ENCODE measurements around the gene MZF1.

The MZF1 gene

DNA sequence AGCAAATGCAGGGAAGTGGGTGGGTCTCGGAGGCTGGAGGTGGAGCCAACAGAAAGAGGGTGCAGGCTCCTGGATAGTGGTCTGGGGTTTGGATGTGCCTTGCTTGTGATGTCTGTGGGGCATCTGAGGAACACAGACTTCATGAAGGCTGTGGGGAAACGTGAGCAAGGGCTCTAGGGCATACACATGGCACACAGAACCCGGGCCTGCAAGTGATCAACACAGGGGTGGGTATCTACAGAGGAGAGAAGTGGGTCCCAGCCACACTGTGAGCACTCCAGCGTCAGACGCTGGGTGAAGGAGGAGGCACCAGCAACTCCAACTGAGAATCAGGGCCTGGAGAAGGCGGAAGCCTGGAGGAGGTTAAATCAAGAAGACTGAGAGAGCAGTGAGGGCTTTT, 9.3 kb downstream of the MZF1 start:
- H2AFZ ChIP-seq (ENCODE audit: low read depth, low read length, severe bottlenecking), result no peak overlapping the region
- no peak overlapping the region for H3K4me3 ChIP-seq (ENCODE audit: insufficient read depth, low read length, poor library complexity, severe bottlenecking)
- no peak overlapping the region for H3K27ac ChIP-seq (ENCODE audit: low read depth, low read length)
- H3K27me3 ChIP-seq (ENCODE audit: low read length), result no peaks in the 10 kb centered on the region
- H3K4me2 ChIP-seq (ENCODE audit: low read depth, low read length, poor library complexity, severe bottlenecking), result no peak overlapping the region
- H3K79me2 ChIP-seq (ENCODE audit: insufficient read depth, low read length), result no peaks in the 10 kb centered on the region
- no peaks in the 10 kb centered on the region for H3K36me3 ChIP-seq (ENCODE audit: low read length)
- H3K9ac ChIP-seq (ENCODE audit: low read length), result no peak overlapping the region
- H3K9me3 ChIP-seq (ENCODE audit: insufficient read depth, low read length), result no peaks in the 10 kb centered on the region
- H3K9me2 ChIP-seq (replicated peaks; ENCODE audit: insufficient read depth, low read length), result no peaks in the 10 kb centered on the region
- TF ChIP-seq, protein P1, sequence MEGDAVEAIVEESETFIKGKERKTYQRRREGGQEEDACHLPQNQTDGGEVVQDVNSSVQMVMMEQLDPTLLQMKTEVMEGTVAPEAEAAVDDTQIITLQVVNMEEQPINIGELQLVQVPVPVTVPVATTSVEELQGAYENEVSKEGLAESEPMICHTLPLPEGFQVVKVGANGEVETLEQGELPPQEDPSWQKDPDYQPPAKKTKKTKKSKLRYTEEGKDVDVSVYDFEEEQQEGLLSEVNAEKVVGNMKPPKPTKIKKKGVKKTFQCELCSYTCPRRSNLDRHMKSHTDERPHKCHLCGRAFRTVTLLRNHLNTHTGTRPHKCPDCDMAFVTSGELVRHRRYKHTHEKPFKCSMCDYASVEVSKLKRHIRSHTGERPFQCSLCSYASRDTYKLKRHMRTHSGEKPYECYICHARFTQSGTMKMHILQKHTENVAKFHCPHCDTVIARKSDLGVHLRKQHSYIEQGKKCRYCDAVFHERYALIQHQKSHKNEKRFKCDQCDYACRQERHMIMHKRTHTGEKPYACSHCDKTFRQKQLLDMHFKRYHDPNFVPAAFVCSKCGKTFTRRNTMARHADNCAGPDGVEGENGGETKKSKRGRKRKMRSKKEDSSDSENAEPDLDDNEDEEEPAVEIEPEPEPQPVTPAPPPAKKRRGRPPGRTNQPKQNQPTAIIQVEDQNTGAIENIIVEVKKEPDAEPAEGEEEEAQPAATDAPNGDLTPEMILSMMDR (IDR thresholded peaks at IDR 0.05; ENCODE audit: insufficient read depth, low read length, poor library complexity, severe bottlenecking), result no peak
- TF ChIP-seq EZH2phosphoT487 (conservative IDR thresholded peaks at IDR 0.05; ENCODE audit: low read length), result no peak
- no peaks in the 10 kb centered on the region for H4K20me1 ChIP-seq (ENCODE audit: low read depth, low read length)
- H3F3A ChIP-seq (ENCODE audit: insufficient read depth), result peaks cover 39% of the 10 kb centered on the region

DNA sequence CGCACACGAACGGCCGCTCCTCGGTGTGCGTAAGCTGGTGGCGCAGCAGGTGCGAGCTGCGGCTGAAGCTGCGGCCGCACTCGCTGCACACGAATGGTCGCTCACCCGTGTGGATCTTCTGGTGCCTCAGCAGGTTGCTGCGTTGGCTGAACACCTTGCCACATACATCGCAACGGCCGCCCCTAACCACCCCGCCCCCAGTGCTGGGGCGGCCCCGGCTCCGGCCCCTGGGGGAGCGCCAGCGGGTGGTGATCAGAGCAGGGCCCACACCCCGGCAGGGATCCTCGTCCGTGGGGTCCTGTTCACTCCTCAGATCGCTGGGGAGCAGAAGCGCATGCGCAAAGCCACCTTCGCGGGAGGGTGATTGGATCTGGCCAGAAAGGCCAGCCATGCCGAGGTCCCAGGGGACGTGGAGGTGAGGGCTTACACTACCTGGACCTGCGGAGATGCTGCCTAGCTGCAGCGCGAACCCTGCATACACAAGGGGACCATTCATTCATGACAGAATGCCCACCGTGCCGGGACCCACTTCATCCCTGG, 10.0 kb downstream of the MZF1 start:
- Histone ChIP-seq H3F3A (ENCODE audit: insufficient read depth) (peaks cover 39% of the 10 kb centered on the region), H3K9me2 (replicated peaks; ENCODE audit: insufficient read depth, low read length) (no peaks in the 10 kb centered on the region), H2AFZ (ENCODE audit: low read depth, low read length, severe bottlenecking) (no peak overlapping the region), H3K27me3 (ENCODE audit: low read length) (no peaks in the 10 kb centered on the region), H3K4me2 (ENCODE audit: low read depth, low read length, poor library complexity, severe bottlenecking) (peak overlapping the region; percentile 30), H4K20me1 (ENCODE audit: low read depth, low read length) (no peaks in the 10 kb centered on the region), H3K9me3 (ENCODE audit: insufficient read depth, low read length) (no peaks in the 10 kb centered on the region), H3K9ac (ENCODE audit: low read length) (no peak overlapping the region), H3K27ac (ENCODE audit: low read depth, low read length) (no peak overlapping the region), H3K79me2 (ENCODE audit: insufficient read depth, low read length) (peaks cover under 1% of the 10 kb centered on the region), H3K36me3 (ENCODE audit: low read length) (no peaks in the 10 kb centered on the region), H3K4me3 (ENCODE audit: insufficient read depth, low read length, poor library complexity, severe bottlenecking) (no peak overlapping the region)
- TF ChIP-seq, protein P1 (IDR thresholded peaks at IDR 0.05; ENCODE audit: insufficient read depth, low read length, poor library complexity, severe bottlenecking), result no peak
- no peak for TF ChIP-seq EZH2phosphoT487 (conservative IDR thresholded peaks at IDR 0.05; ENCODE audit: low read length)

DNA sequence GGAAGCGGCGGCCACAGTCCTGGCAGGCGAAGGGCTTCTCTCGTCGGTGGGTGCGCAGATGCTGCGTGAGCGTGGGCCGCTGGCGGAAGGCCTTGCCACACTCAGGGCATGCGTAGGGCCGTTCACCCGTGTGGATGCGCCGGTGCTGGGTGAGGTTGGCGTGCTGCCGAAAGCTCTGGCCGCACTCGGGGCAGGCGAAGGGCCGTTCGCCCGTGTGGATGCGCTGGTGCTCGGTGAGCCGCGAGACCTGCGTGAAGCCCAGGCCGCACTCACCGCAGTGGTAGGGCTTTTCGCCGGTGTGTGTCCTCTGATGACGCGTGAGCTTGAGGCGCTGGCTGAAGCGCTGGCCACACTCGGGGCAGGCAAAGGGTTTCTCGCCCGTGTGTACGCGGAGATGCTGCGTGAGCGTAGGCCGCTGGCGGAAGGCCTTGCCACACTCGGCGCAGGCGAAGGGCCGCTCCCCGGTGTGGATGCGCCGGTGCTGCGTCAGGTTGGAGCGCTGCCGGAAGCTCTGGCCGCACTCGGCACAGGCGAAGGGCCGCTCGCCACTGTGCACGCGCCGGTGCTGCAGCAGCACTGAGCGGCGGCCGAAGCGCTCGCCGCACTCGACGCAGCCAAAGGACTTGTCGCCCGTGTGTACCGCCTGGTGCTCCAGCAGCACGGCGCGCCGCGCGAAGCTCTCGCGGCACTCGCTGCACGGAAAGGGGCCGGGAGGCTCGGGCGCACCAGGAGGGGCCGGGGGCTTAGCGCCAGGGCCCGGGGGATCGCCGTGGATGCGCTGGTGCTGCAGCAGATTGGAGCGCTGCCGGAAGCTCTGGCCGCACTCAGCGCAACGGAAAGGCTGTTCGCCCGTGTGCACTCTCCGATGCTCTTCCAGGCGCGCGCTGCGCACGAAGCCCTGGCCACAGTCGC, 10.8 kb downstream of the MZF1 start:
- H3F3A ChIP-seq (ENCODE audit: insufficient read depth), result peaks cover 39% of the 10 kb centered on the region
- peak overlapping the region; percentile 30 for H3K4me2 ChIP-seq (ENCODE audit: low read depth, low read length, poor library complexity, severe bottlenecking)
- no peaks in the 10 kb centered on the region for H3K27me3 ChIP-seq (ENCODE audit: low read length)
- H3K4me3 ChIP-seq (ENCODE audit: insufficient read depth, low read length, poor library complexity, severe bottlenecking), result no peak overlapping the region
- no peaks in the 10 kb centered on the region for H4K20me1 ChIP-seq (ENCODE audit: low read depth, low read length)
- H3K27ac ChIP-seq (ENCODE audit: low read depth, low read length), result no peak overlapping the region
- TF ChIP-seq EZH2phosphoT487 (conservative IDR thresholded peaks at IDR 0.05; ENCODE audit: low read length), result no peak
- TF ChIP-seq, protein P1 (IDR thresholded peaks at IDR 0.05; ENCODE audit: insufficient read depth, low read length, poor library complexity, severe bottlenecking), result no peak
- H3K36me3 ChIP-seq (ENCODE audit: low read length), result no peaks in the 10 kb centered on the region
- no peak overlapping the region for H2AFZ ChIP-seq (ENCODE audit: low read depth, low read length, severe bottlenecking)
- no peaks in the 10 kb centered on the region for H3K9me2 ChIP-seq (replicated peaks; ENCODE audit: insufficient read depth, low read length)
- H3K79me2 ChIP-seq (ENCODE audit: insufficient read depth, low read length), result peaks cover 8% of the 10 kb centered on the region
- H3K9ac ChIP-seq (ENCODE audit: low read length), result no peak overlapping the region
- H3K9me3 ChIP-seq (ENCODE audit: insufficient read depth, low read length), result no peaks in the 10 kb centered on the region
